Activated T-cell treated with anti-CD3 and anti-CD28 coated beads, Interleukin-2, amount 50 U/mL, for 4 hours (primary cell): ENCODE data around the gene OTX2. TPM values are rescaled to one million over a fixed set of nuclear protein-coding genes. Genes with fewer than 3 reads are reported as not detected.
A peak's percentile ranks its signal among the peaks of the same experiment; 100 is the strongest.

Source experiments
- ATAC-seq, 2 donors: fragments of 200-7000 bp; cut with Tn5 transposase; one replicate each; pipeline ENCODE4 v1.10.0; 2021
- DNase-seq: peaks from one replicate; pipeline ENCODE4 v3.0.0-alpha.2; 2020
- H3K27me3 Mint-ChIP-seq: one replicate; pipeline ENCODE4 v1.8.0; 2021; ENCODE audit warnings: low read depth, mixed read lengths
- H3K36me3 Mint-ChIP-seq: one replicate; pipeline ENCODE4 v1.8.0; 2022; ENCODE audit warnings: mixed read lengths; ENCODE audit not compliant: insufficient read depth
- H3K4me1 Mint-ChIP-seq: one replicate; pipeline ENCODE4 v1.8.0; 2021; ENCODE audit warnings: low read depth, mixed read lengths
- H3K4me3 Mint-ChIP-seq: one replicate; pipeline ENCODE4 v1.8.0; 2021; ENCODE audit warnings: mild to moderate bottlenecking, moderate library complexity, mixed read lengths
- H3K9me3 Mint-ChIP-seq: one replicate; pipeline ENCODE4 v1.8.0; 2021; ENCODE audit warnings: mixed read lengths
- total RNA-seq, 3 donors: library from RNA; stranded (reverse); gene quantifications; one replicate each; pipeline ENCODE4 v1.2.1, GENCODE V29; 2021

Gene OTX2
- total RNA-seq, 3 donors from 2014 or later = not detected

- no peak for ATAC-seq
- peaks cover 19% of the 10 kb centered on the region for H3K4me1 Mint-ChIP-seq
- peaks cover 79% of the 10 kb centered on the region for H3K27me3 Mint-ChIP-seq
- no peak for DNase-seq
- H3K9me3 Mint-ChIP-seq = no peaks in the 10 kb centered on the region
- H3K4me3 Mint-ChIP-seq = no peak overlapping the region
- H3K36me3 Mint-ChIP-seq = peaks cover 3% of the 10 kb centered on the region
Observed at GRCh38 chr14:56807386-56808109, 2.7 kb downstream of the OTX2 start.

- peaks cover 3% of the 10 kb centered on the region for H3K36me3 Mint-ChIP-seq
- H3K4me1 Mint-ChIP-seq = peaks cover 19% of the 10 kb centered on the region
- H3K9me3 Mint-ChIP-seq = no peaks in the 10 kb centered on the region
- DNase-seq (no peak), ATAC-seq (no peak)
- peaks cover 82% of the 10 kb centered on the region for H3K27me3 Mint-ChIP-seq
- H3K4me3 Mint-ChIP-seq = no peak overlapping the region
Observed at GRCh38 chr14:56806760-56807159, 3.5 kb downstream of the OTX2 start.

GRCh38 chr14:56805992-56806727, 4.1 kb downstream of the OTX2 start:
- Mint-ChIP-seq H3K4me3 (no peak overlapping the region), H3K27me3 (peaks cover 86% of the 10 kb centered on the region)

GRCh38 chr14:56805201-56805991, 4.9 kb downstream of the OTX2 start:
- Mint-ChIP-seq H3K36me3 (peaks cover 3% of the 10 kb centered on the region), H3K9me3 (no peaks in the 10 kb centered on the region), H3K4me1 (peaks cover 19% of the 10 kb centered on the region), H3K4me3 (no peak overlapping the region), H3K27me3 (peaks cover 84% of the 10 kb centered on the region)
- DNase-seq = no peak
- no peak for ATAC-seq

More at GRCh38 chr14:56805992-56806727, 4.1 kb downstream of the OTX2 start:
- Mint-ChIP-seq H3K36me3 (peaks cover 3% of the 10 kb centered on the region), H3K9me3 (no peaks in the 10 kb centered on the region), H3K4me1 (peaks cover 19% of the 10 kb centered on the region)
- DNase-seq (no peak), ATAC-seq (no peak)

GRCh38 chr14:56803816-56804535, 6.3 kb downstream of the OTX2 start:
- H3K9me3 Mint-ChIP-seq = no peaks in the 10 kb centered on the region
- H3K27me3 Mint-ChIP-seq = peaks cover 82% of the 10 kb centered on the region
- no peak for ATAC-seq
- no peak overlapping the region for H3K4me3 Mint-ChIP-seq
- peaks cover 15% of the 10 kb centered on the region for H3K4me1 Mint-ChIP-seq
- no peaks in the 10 kb centered on the region for H3K36me3 Mint-ChIP-seq
- DNase-seq = no peak

GRCh38 chr14:56801920-56802319, 8.4 kb downstream of the OTX2 start:
- H3K4me1 Mint-ChIP-seq = peaks cover 7% of the 10 kb centered on the region
- H3K27me3 Mint-ChIP-seq = peaks cover 78% of the 10 kb centered on the region
- H3K9me3 Mint-ChIP-seq = no peaks in the 10 kb centered on the region

GRCh38 chr14:56799343-56799645, 11.0 kb downstream of the OTX2 start:
- no peak for ATAC-seq
- H3K36me3 Mint-ChIP-seq = no peaks in the 10 kb centered on the region
- no peaks in the 10 kb centered on the region for H3K9me3 Mint-ChIP-seq
- H3K27me3 Mint-ChIP-seq = peaks cover 76% of the 10 kb centered on the region
- DNase-seq = no peak
- no peak overlapping the region for H3K4me3 Mint-ChIP-seq
- peaks cover 3% of the 10 kb centered on the region for H3K4me1 Mint-ChIP-seq

More at GRCh38 chr14:56801920-56802319, 8.4 kb downstream of the OTX2 start:
- Mint-ChIP-seq H3K4me3 (no peak overlapping the region), H3K36me3 (no peaks in the 10 kb centered on the region)
- ATAC-seq (no peak), DNase-seq (no peak)

- DNase-seq (no peak), ATAC-seq (no peak)
- H3K4me1 Mint-ChIP-seq = peaks cover 3% of the 10 kb centered on the region
- no peaks in the 10 kb centered on the region for H3K36me3 Mint-ChIP-seq
- H3K4me3 Mint-ChIP-seq = no peak overlapping the region
- H3K9me3 Mint-ChIP-seq = no peaks in the 10 kb centered on the region
- H3K27me3 Mint-ChIP-seq = peaks cover 73% of the 10 kb centered on the region
Observed at GRCh38 chr14:56798447-56799342, 11.6 kb downstream of the OTX2 start.

GRCh38 chr14:56797569-56798446, 12.5 kb downstream of the OTX2 start:
- DNase-seq = no peak
- Mint-ChIP-seq H3K36me3 (no peaks in the 10 kb centered on the region), H3K27me3 (peaks cover 74% of the 10 kb centered on the region), H3K4me1 (peaks cover 3% of the 10 kb centered on the region), H3K4me3 (no peak overlapping the region), H3K9me3 (no peaks in the 10 kb centered on the region)
- ATAC-seq = peak in 1 of 2 donors; percentile 25

- Mint-ChIP-seq H3K27me3 (peaks cover 70% of the 10 kb centered on the region), H3K4me1 (peaks cover 3% of the 10 kb centered on the region), H3K36me3 (no peaks in the 10 kb centered on the region), H3K9me3 (no peaks in the 10 kb centered on the region), H3K4me3 (no peak overlapping the region)
- ATAC-seq = no peak
- DNase-seq = no peak
Observed at GRCh38 chr14:56797003-56797568, 13.2 kb downstream of the OTX2 start.

GRCh38 chr14:56796259-56796658, 14.0 kb downstream of the OTX2 start:
- no peak for ATAC-seq
- Mint-ChIP-seq H3K36me3 (no peaks in the 10 kb centered on the region), H3K9me3 (no peaks in the 10 kb centered on the region), H3K27me3 (peaks cover 69% of the 10 kb centered on the region), H3K4me1 (peaks cover 3% of the 10 kb centered on the region), H3K4me3 (no peak overlapping the region)
- no peak for DNase-seq

- ATAC-seq (no peak), DNase-seq (no peak)
- Mint-ChIP-seq H3K4me3 (no peak overlapping the region), H3K27me3 (peaks cover 68% of the 10 kb centered on the region), H3K4me1 (peaks cover 3% of the 10 kb centered on the region), H3K9me3 (no peaks in the 10 kb centered on the region), H3K36me3 (no peaks in the 10 kb centered on the region)
Observed at GRCh38 chr14:56795284-56795622, 15.0 kb downstream of the OTX2 start.
